Activated CD8-positive, alpha-beta memory T cell treated with anti-CD3 and anti-CD28 coated beads, Interleukin-2, amount 50 U/mL, for 48 hours (primary cell): ENCODE measurements around the gene PFN3.
A peak's percentile ranks its signal among the peaks of the same experiment; 100 is the strongest.

Experiments
- DNase-seq: peaks from one replicate; pipeline ENCODE4 v3.0.0-alpha.2; 2020

Gene PFN3

DNA sequence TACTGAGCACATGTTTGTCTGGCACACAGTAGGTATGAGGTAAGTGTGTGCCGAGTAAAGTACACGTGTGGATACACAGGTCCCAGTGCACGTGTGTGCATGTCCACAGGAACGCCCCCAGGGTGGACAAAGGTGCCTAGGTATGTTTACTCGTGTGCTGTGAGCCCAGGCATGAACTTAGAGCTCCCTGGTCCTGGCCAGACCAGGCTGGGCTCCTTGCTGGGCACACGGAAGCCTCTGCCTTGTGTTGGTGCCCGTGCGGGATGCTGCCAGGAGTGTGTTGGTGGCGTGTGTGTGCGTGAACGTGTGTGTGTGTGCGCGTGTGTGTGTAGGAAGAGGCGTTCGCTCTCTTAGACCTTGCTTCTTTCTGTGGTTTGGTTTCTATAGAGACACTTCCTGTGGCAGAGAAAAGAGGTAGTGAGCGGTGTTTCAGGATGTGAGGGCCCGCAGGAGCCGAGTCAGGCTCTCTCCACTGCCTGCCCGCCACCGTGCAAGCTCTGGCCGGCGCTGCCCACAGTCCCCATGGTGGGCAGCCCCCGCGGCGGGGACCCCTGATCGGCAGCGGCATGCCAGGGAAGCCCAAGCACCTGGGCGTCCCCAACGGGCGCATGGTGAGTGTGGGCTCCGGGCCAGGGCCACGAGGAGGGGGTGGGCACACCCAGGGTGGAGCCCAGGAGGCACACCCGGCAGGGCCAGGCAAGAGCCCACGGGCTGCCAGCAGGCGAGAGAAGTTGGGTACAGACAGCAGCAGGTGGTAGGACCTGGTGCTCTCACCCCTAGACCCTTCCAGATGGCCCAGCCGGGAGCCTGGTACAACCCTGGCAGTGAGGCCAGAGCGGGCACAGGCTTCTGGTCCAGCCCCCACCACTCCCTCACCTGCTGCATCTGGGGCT, 42.8 kb downstream of the PFN3 start, which contains the start of gene RGS14:
TSS of gene RGS14 (plus strand) at position 466 of the 893 bp plus-strand sequence. CDS start at position 567, 101 bp downstream.
- DNase-seq = peak; percentile 73

DNA sequence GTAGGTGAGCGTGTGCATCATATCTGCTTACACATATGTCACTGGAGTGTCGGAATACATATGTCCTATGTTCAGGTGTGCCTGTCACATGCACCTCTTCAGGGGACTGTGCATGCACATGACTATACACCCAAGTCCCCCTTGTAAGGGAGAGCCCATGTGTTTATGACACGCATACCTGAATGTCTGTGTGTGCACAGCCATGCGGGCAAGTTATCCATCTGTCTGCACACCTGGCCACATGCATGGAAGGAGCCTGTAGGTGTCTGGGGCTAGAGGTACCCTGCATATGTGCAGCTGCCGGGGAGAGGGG, 43.4 kb downstream of the PFN3 start:
- DNase-seq = no peak

DNA sequence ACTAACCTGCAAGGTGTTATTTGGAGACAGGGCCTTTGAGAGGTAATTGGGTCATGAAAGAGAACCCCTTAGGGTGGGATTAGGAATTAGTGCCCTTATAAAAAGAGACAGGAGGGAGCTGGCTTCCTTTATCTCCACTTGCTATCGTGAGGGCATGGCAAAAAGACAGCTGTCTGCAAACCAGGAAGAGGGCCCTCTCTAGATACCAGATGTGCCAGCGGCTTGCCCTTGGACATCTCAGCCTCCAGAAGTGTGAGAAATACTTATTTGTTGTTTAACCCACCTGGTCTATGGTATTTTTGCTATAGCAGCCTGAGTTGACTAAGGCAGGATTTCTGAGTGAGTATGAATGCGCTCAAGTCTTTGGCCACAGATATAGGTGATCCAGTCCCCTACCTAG, 43.7 kb downstream of the PFN3 start:
- no peak for DNase-seq

- DNase-seq = no peak
Observed at GRCh38 chr5:177355868-177356168, 44.6 kb downstream of the PFN3 start.

DNA sequence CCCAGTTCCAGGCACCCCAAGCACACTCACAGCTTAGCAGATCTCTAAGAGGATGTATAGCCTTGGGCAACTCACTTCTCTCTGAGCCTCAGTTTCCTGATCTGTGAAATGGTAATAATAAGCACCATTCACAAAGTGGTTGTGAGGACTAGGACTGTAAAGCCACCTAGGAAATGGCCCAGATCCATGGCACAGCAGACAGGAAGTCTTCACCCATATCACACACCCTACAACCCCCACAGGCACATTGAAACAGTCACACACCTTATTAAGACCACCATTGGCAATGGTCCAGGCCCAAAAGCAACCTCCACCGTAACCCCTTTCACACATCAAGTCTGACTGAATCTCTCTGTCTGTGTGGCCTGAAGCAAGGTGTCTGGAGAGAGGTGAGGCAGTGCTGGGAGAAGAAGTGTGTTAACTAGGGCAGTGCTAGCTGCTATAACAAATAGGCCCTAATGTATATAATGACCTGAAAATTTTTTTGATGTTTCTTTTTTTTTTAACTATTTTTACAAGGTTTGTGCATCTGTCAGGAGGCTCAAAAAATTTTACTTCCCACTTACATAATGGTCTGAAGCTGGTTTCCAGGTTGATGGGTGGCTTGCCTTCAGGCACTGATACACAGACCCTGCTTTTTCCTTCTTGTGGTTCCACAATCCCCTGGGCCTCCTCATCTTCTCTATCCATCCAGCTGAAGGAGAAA, 45.1 kb downstream of the PFN3 start:
- no peak for DNase-seq

DNA sequence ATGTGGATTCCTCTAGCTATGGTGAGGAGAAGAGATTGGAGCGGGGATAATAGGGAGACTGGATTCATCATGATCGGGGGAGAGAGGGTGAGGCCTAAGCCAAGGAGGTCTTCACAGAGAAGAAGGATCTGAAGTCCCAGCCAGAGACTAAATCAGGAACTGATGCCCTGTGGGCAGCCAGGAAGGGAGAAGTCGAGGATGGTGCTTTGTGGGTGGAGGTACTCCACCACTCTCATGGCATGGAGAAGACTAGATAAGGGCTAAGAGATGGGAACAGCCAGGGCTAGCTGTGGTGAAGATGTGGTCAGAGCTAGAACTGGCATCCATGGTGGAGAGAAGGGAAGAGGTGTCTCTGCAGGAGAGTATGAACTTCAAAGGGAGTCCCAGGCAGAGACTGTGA, 45.8 kb downstream of the PFN3 start:
- DNase-seq = no peak

GRCh38 chr5:177354256-177354655, 46.2 kb downstream of the PFN3 start:
- no peak for DNase-seq

- DNase-seq = no peak
Observed at GRCh38 chr5:177353093-177353492, 47.4 kb downstream of the PFN3 start.

- DNase-seq = peak; percentile 92
Observed at GRCh38 chr5:177351392-177352329, 48.8 kb downstream of the PFN3 start, which contains the start of gene LMAN2. TSS of gene LMAN2 (minus strand) at chr5:177351668. CDS start at chr5:177351647, 21 bp downstream.

- no peak for DNase-seq
Observed at GRCh38 chr5:177350776-177351391, 49.6 kb downstream of the PFN3 start.
